ENCODE results near the gene LRMDA. TPM values are rescaled to one million over a fixed set of nuclear protein-coding genes. Genes with fewer than 3 reads are reported as not detected.

The LRMDA gene
- total and polyA plus RNA-seq, 2 of the 13 experiments (the other 11 are each of a cell fraction or from before 2014, with no cell fraction given): 13.4 to 22.0 TPM

DNA sequence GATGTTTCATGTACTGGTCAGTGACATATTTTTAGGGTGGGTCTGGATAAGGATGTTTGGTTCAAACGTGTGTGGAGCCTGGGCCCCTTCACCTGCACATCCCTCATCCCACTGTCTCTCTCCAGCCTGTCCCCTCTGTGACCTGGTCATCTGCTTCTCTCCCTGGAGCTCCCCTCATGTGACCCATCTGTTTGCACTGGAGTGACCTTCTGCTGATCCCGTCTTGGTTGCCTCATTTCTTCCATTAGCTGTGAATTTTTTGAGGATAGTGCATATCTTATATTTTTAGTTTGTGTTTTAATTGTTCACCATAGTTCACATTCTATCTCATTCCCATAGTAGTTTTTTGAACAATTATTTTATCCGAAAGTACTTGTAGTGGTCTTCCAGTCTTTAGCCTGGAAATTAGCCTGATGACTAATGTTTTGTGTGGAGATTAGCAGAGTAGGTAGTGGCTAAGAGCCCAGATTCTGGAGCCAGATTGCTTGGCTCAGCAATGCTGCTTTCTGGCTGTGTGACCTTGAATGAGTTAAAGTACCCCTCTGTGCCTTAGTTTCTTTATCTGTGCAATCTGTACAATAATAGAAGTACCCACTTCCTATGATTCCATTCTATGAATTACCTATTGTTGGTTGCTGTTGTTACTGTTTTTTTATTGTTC, 224.5 kb downstream of the LRMDA start (continued):
- TF ChIP-seq DMTF1 (CRISPR knock-in tag; IDR thresholded peaks at IDR 0.05) (no peak), SNAPC4 (CRISPR knock-in tag; IDR thresholded peaks at IDR 0.05) (no peak), ZNF496 (CRISPR knock-in tag; IDR thresholded peaks at IDR 0.05; ENCODE audit: insufficient replicate concordance) (no peak), DNMT3B (CRISPR knock-in tag; conservative IDR thresholded peaks at IDR 0.05) (no peak), ARNTL (CRISPR knock-in tag; IDR thresholded peaks at IDR 0.05) (no peak), ZC3H13 (CRISPR knock-in tag; IDR thresholded peaks at IDR 0.05) (no peak), FOSL2 (CRISPR knock-in tag; IDR thresholded peaks at IDR 0.05) (peak; percentile 56), TOE1 (CRISPR knock-in tag; IDR thresholded peaks at IDR 0.05) (no peak), ZNF547 (CRISPR knock-in tag; IDR thresholded peaks at IDR 0.05) (no peak), CEBPB (IDR thresholded peaks at IDR 0.05; ENCODE audit: borderline replicate concordance, low read depth, low read length) (peak; percentile 52; the same call in 1 of the 2 replicates)
- TF ChIP-seq, protein P1, sequence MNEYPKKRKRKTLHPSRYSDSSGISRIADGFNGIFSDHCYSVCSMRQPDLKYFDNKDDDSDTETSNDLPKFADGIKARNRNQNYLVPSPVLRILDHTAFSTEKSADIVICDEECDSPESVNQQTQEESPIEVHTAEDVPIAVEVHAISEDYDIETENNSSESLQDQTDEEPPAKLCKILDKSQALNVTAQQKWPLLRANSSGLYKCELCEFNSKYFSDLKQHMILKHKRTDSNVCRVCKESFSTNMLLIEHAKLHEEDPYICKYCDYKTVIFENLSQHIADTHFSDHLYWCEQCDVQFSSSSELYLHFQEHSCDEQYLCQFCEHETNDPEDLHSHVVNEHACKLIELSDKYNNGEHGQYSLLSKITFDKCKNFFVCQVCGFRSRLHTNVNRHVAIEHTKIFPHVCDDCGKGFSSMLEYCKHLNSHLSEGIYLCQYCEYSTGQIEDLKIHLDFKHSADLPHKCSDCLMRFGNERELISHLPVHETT (CRISPR knock-in tag; conservative IDR thresholded peaks at IDR 0.05): no peak
- TF ChIP-seq, protein P2, sequence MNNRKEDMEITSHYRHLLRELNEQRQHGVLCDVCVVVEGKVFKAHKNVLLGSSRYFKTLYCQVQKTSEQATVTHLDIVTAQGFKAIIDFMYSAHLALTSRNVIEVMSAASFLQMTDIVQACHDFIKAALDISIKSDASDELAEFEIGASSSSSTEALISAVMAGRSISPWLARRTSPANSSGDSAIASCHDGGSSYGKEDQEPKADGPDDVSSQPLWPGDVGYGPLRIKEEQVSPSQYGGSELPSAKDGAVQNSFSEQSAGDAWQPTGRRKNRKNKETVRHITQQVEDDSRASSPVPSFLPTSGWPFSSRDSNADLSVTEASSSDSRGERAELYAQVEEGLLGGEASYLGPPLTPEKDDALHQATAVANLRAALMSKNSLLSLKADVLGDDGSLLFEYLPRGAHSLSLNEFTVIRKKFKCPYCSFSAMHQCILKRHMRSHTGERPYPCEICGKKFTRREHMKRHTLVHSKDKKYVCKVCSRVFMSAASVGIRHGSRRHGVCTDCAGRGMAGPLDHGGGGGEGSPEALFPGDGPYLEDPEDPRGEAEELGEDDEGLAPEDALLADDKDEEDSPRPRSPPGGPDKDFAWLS (CRISPR knock-in tag; IDR thresholded peaks at IDR 0.05; ENCODE audit: borderline replicate concordance): no peak
- TF ChIP-seq, protein P3, sequence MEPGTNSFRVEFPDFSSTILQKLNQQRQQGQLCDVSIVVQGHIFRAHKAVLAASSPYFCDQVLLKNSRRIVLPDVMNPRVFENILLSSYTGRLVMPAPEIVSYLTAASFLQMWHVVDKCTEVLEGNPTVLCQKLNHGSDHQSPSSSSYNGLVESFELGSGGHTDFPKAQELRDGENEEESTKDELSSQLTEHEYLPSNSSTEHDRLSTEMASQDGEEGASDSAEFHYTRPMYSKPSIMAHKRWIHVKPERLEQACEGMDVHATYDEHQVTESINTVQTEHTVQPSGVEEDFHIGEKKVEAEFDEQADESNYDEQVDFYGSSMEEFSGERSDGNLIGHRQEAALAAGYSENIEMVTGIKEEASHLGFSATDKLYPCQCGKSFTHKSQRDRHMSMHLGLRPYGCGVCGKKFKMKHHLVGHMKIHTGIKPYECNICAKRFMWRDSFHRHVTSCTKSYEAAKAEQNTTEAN (CRISPR knock-in tag; conservative IDR thresholded peaks at IDR 0.05): no peak
- TF ChIP-seq, protein P4, sequence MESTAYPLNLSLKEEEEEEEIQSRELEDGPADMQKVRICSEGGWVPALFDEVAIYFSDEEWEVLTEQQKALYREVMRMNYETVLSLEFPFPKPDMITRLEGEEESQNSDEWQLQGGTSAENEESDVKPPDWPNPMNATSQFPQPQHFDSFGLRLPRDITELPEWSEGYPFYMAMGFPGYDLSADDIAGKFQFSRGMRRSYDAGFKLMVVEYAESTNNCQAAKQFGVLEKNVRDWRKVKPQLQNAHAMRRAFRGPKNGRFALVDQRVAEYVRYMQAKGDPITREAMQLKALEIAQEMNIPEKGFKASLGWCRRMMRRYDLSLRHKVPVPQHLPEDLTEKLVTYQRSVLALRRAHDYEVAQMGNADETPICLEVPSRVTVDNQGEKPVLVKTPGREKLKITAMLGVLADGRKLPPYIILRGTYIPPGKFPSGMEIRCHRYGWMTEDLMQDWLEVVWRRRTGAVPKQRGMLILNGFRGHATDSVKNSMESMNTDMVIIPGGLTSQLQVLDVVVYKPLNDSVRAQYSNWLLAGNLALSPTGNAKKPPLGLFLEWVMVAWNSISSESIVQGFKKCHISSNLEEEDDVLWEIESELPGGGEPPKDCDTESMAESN (CRISPR knock-in tag; conservative IDR thresholded peaks at IDR 0.05): no peak

All from HepG2 (cell line).